GM12892 (cell line): ENCODE results near the gene UQCR11.

Experiments
- DNase-seq: peaks from one replicate; pipeline ENCODE4 v3.0.0; 2011; ENCODE audit not compliant: insufficient read length
- FAIRE-seq: peaks from 2 replicates; lab custom pipeline; 2011; peaks lifted over from hg19 to GRCh38; lab: Jason Lieb, UNC
- POLR2A ChIP-seq: IDR thresholded peaks from 2 replicates; pipeline ENCODE4 v1.6.1; 2011; ENCODE audit warnings: low read depth, low read length, control low read depth
- POLR2AphosphoS5 ChIP-seq: IDR thresholded peaks from 2 replicates; pipeline ENCODE4 v1.6.1; 2011; ENCODE audit warnings: low read depth, low read length, control low read depth
- TAF1 ChIP-seq: IDR thresholded peaks from 2 replicates; pipeline ENCODE4 v1.6.1; 2011; ENCODE audit warnings: low read depth, mild to moderate bottlenecking, control low read depth, low read length, borderline replicate concordance

The UQCR11 gene

GRCh38 chr19:1569997-1570396 lies 35.3 kb downstream of the UQCR11 start:
- TF ChIP-seq TAF1, result no peak
- no peak for FAIRE-seq
- no peak for DNase-seq

- TF ChIP-seq POLR2AphosphoS5 (no peak), POLR2A (no peak), TAF1 (no peak)
- FAIRE-seq (peak; percentile 76), DNase-seq (peak; percentile 99)
Observed at GRCh38 chr19:1568320-1569019, 36.8 kb downstream of the UQCR11 start, which contains the start of gene MEX3D. Gene MEX3D, minus strand, starts transcription at chr19:1568325. Its CDS starts 267 bp downstream, at chr19:1568058.

- no peak for FAIRE-seq
- TF ChIP-seq POLR2A, result no peak
- no peak for TF ChIP-seq POLR2AphosphoS5
- TF ChIP-seq TAF1, result no peak
- no peak for DNase-seq
Observed at GRCh38 chr19:1567848-1568227, 37.4 kb downstream of the UQCR11 start.

GRCh38 chr19:1567116-1567847 lies 38.0 kb downstream of the UQCR11 start:
- TF ChIP-seq POLR2A, result no peak
- no peak for TF ChIP-seq POLR2AphosphoS5
- no peak for TF ChIP-seq TAF1
- no peak for FAIRE-seq
- DNase-seq, result no peak

DNA sequence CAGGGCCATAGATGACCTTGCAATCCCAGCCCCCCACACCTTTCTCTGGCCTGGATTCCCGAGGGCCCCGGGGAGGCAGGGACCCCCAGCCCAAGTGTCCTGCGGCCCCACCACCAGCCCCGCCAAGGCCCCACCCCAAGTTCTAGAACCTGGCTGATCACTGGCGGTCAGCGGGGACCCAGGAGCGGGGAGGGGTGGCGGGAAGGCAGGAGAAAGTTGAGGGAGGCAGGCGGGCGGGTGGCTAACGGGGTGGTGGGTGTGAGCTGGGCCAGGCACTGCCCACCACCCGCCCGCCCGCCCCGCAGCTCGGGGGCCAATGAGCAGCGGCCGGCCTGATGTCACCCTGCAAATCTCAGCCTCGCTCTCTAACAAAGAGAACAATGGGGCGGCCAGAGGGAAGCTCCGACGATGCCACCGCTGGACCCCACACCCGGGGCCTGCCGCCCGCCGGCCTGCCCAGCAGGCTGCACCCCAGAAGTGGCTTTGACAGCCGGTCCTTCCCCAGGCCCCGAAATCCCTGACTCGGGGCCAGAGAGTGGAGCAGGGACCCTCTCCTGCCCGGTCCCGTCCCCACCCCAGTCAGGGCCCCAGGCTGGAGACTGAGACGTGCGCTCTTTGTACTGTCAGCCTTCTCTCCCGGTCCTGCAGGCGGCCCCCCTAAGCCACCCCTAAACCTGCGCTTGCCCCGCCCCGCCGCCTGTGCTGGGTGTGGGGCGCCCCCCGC lies 38.7 kb downstream of the UQCR11 start:
- TF ChIP-seq POLR2AphosphoS5 (no peak), TAF1 (no peak), POLR2A (no peak)
- FAIRE-seq (no peak), DNase-seq (no peak)

GRCh38 chr19:1563251-1563650 lies 42.0 kb downstream of the UQCR11 start:
- TF ChIP-seq TAF1, result no peak
- no peak for TF ChIP-seq POLR2AphosphoS5
- no peak for TF ChIP-seq POLR2A
- no peak for FAIRE-seq
- no peak for DNase-seq

- TF ChIP-seq POLR2AphosphoS5 (no peak), TAF1 (no peak), POLR2A (no peak)
- DNase-seq, result no peak
- FAIRE-seq, result no peak
Observed at GRCh38 chr19:1561236-1561842, 43.9 kb downstream of the UQCR11 start.

GRCh38 chr19:1560286-1560882 lies 44.9 kb downstream of the UQCR11 start:
- TF ChIP-seq POLR2AphosphoS5, result no peak
- no peak for TF ChIP-seq TAF1
- TF ChIP-seq POLR2A, result no peak
- no peak for FAIRE-seq

GRCh38 chr19:1558552-1558951 lies 46.7 kb downstream of the UQCR11 start:
- TF ChIP-seq POLR2AphosphoS5, result no peak
- no peak for TF ChIP-seq TAF1
- no peak for TF ChIP-seq POLR2A
- no peak for FAIRE-seq
- DNase-seq, result no peak

More at GRCh38 chr19:1560286-1560882, 44.9 kb downstream of the UQCR11 start:
- DNase-seq, result no peak

DNA sequence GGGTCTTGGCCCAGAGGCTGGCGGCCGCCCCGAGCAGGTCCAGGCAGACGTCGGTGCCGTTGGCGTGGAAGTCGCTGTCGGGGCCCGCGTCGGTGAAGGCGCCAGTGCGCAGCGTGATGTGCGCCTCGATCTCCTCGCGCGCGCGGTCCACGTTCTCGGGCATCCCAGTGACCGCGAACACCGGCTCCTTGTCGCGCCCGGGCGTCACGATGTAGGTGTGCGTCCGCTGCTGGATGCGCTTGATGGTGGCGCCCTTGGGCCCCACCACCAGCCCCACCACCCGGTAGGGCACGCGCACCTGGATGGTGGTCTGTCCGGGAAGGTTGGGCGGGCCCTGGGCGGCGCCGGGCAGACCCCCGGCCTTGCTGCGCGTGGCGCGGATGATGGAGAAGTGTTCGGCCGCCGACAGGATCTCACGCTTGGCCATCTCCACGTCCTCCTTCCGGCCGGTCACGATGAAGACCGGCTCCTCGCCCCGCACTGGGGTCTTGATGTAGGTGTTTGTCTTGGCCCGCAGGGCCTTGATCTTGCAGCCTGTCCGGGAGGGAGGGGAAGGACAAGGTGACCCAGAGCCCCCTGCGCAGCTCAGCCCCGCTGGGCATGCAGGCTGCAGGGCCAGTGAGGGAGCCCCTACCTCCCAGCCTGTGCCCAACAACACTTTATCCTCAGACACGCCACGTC lies 48.7 kb downstream of the UQCR11 start:
- FAIRE-seq, result no peak
- TF ChIP-seq POLR2A (no peak), TAF1 (no peak), POLR2AphosphoS5 (no peak)
- no peak for DNase-seq
